ENCODE data around the gene PPP1R37.

GRCh38 chr19:45189971-45190370 is 97.0 kb downstream of the PPP1R37 start:
- no peak for TF ChIP-seq CTCF (IDR thresholded peaks at IDR 0.05; ENCODE audit: low read depth, low read length, poor library complexity, severe bottlenecking)
- TF ChIP-seq EZH2phosphoT487 (IDR thresholded peaks at IDR 0.05; ENCODE audit: borderline replicate concordance, low read length), result no peak
